HepG2 (cell line): ENCODE data around the gene ADCY6. TPM values are rescaled to one million over a fixed set of nuclear protein-coding genes. Genes with fewer than 3 reads are reported as not detected.
A peak's percentile ranks its signal among the peaks of the same experiment; 100 is the strongest.

Experiments used
- ARNTL ChIP-seq: sonication (generic); formaldehyde crosslinking; IDR thresholded peaks from 2 replicates; pipeline ENCODE4 v1.4.0; 2020; ENCODE audit warnings: mild to moderate bottlenecking, missing genetic modification reagents
- BORCS8-MEF2B ChIP-seq: sonication (generic); formaldehyde crosslinking; IDR thresholded peaks from 2 replicates; pipeline ENCODE4 v1.8.0; 2022; ENCODE audit warnings: mild to moderate bottlenecking, missing genetic modification reagents
- FOXA1 ChIP-seq, 2 experiments: fragments of 450-650 bp in 1 of 2; sonication (generic) in 1 of 2; formaldehyde crosslinking in 1 of 2; IDR thresholded peaks; 2 replicates each; pipeline versions ENCODE4 v1.4.0 to v1.6.1; 2016 to 2020; ENCODE audit warnings: missing genetic modification reagents in 1 of 2
- HNF4G ChIP-seq, 2 experiments: sonication (generic) in 1 of 2; formaldehyde crosslinking in 1 of 2; IDR thresholded peaks; 2 replicates each; pipeline versions ENCODE4 v1.4.0 to v1.6.1; 2011 to 2020; ENCODE audit warnings: borderline replicate concordance in 2 of 2, low read depth in 2 of 2, mild to moderate bottlenecking in 2 of 2, low read length in 1 of 2, missing genetic modification reagents in 1 of 2, moderate library complexity in 1 of 2
- KLF12 ChIP-seq: sonication (generic); formaldehyde crosslinking; IDR thresholded peaks from 2 replicates; pipeline ENCODE4 v1.4.0; 2020; ENCODE audit warnings: missing genetic modification reagents, borderline replicate concordance
- RARA ChIP-seq: IDR thresholded peaks from 2 replicates; pipeline ENCODE4 v1.6.1; 2016; ENCODE audit warnings: missing genetic modification reagents, missing compliant biosample characterization
- RORA ChIP-seq: sonication (generic); formaldehyde crosslinking; IDR thresholded peaks from 2 replicates; pipeline ENCODE4 v1.5.0; 2020; ENCODE audit warnings: mild to moderate bottlenecking, missing genetic modification reagents, moderate library complexity
- SKI ChIP-seq: fragments of 450-650 bp; IDR thresholded peaks from one replicate; pipeline ENCODE4 v1.6.1; 2018; ENCODE audit warnings: mild to moderate bottlenecking; ENCODE audit not compliant: partially characterized antibody
- SMAD3 ChIP-seq: sonication (generic); formaldehyde crosslinking; IDR thresholded peaks from 2 replicates; pipeline ENCODE4 v1.4.0; 2020; ENCODE audit warnings: missing genetic modification reagents
- STAT5B ChIP-seq: sonication (generic); formaldehyde crosslinking; IDR thresholded peaks from 2 replicates; pipeline ENCODE4 v1.4.0; 2020; ENCODE audit warnings: missing genetic modification reagents
- TMF1 ChIP-seq: sonication (generic); formaldehyde crosslinking; IDR thresholded peaks from 2 replicates; pipeline ENCODE4 v1.8.1; 2022; ENCODE audit warnings: low read depth, missing genetic modification reagents
- ZBTB21 ChIP-seq: sonication (generic); formaldehyde crosslinking; IDR thresholded peaks from 2 replicates; pipeline ENCODE4 v1.4.0; 2020; ENCODE audit warnings: missing genetic modification reagents
- ZNF251 ChIP-seq: sonication (generic); formaldehyde crosslinking; IDR thresholded peaks from 2 replicates; pipeline ENCODE4 v1.9.0; 2021; ENCODE audit warnings: mild to moderate bottlenecking, missing genetic modification reagents
- ZNF484 ChIP-seq: sonication (generic); formaldehyde crosslinking; IDR thresholded peaks from 2 replicates; pipeline ENCODE4 v1.5.1; 2020; ENCODE audit warnings: mild to moderate bottlenecking, low read depth, missing genetic modification reagents, borderline replicate concordance
- ZNF572 ChIP-seq: sonication (generic); formaldehyde crosslinking; IDR thresholded peaks from 2 replicates; pipeline ENCODE4 v1.5.1; 2020; ENCODE audit warnings: mild to moderate bottlenecking, missing genetic modification reagents
- polyA plus RNA-seq, 8 experiments: library from polyadenylated mRNA; depleted of rRNA in 3 of 8; stranded (reverse) in 7 of 8; unstranded in 1 of 8; fragments of >200 nt; fragmentation: Illumina TruSeq in 4 of 8; extraction: Trizol in 4 of 8; gene quantifications; 2 replicates each; pipeline versions ENCODE4 v1.2.1 to v1.2.3, GENCODE V29; 2011 to 2016; ENCODE audit warnings: low read depth in 4 of 8, missing spikeins in 1 of 8, mixed read lengths in 1 of 8; ENCODE audit not compliant: insufficient read depth in 1 of 8
- total RNA-seq, 5 experiments: library from RNA; depleted of rRNA; stranded (reverse); fragments of >200 nt; fragmentation: Illumina TruSeq; extraction: Trizol; gene quantifications; 2 replicates each; pipeline ENCODE4 v1.2.3, GENCODE V29; 2016; ENCODE audit warnings: low read depth in 1 of 5
- TF ChIP-seq, protein P1 (sequence below): sonication (generic); formaldehyde crosslinking; IDR thresholded peaks from 2 replicates; pipeline ENCODE4 v1.5.0; 2020; ENCODE audit warnings: missing genetic modification reagents
- TF ChIP-seq, protein P2 (sequence below): sonication (generic); formaldehyde crosslinking; IDR thresholded peaks from 2 replicates; pipeline ENCODE4 v1.5.1; 2020; ENCODE audit warnings: mild to moderate bottlenecking, missing genetic modification reagents, borderline replicate concordance
- TF ChIP-seq, protein P3 (sequence below): sonication (generic); formaldehyde crosslinking; IDR thresholded peaks from 2 replicates; pipeline ENCODE4 v1.8.1; 2022; ENCODE audit warnings: mild to moderate bottlenecking, missing genetic modification reagents
- TF ChIP-seq, protein P4 (sequence below): sonication (generic); formaldehyde crosslinking; IDR thresholded peaks from 2 replicates; pipeline ENCODE4 v1.5.0; 2020; ENCODE audit warnings: mild to moderate bottlenecking, missing genetic modification reagents, borderline replicate concordance

Gene ADCY6
- total and polyA plus RNA-seq, 2 of the 13 experiments (the other 11 are each of a cell fraction or from before 2014, with no cell fraction given) = 10.6 to 11.8 TPM

DNA sequence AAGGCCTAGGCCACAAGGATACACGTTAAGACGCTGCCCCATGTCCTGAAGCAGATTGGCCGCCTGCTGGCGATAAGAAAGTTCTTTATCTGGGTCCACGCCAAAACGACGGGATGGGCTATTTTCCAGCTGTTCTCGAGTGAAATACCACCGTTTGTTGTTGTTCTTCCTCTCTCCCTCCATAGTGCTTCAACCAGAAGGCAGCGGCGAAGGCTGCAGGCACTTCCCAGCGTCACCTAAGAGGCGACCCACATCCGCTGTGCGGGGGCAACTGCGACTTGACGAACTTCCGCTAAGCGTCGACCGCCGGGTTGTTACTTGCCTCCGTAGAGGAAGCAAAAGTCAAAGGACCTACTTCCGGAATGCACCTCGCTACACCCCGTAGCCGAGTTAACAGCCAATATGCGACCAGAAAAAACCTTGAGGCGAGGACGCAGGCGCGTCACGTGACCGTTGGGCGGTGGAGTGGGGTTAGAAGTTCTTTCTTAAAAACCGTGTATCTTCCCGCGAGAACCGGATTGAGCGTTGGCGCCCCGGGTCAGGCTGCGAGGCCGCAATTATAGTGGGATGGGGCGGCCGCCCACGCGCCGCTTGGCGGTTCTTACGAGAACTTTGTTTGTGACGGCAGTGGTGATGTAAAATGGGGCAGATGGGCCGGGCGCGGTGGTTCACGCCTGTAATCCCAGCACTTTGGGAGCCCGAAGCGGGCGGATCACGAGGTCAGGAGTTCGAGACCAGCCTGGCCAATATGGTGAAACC, 72.2 kb downstream of the ADCY6 start, which contains the start of gene CCNT1 (continued):
- peak; percentile 98 for TF ChIP-seq ZBTB21
- TF ChIP-seq ZNF251 = 0 out of 2 replicates have a peak, but pooled peaks have one; percentile 20
- TF ChIP-seq KLF12 (CRISPR knock-in tag) = peak; percentile 80; the same call in 1 of the 2 replicates
- TF ChIP-seq STAT5B (CRISPR knock-in tag) = no peak
- TF ChIP-seq, protein P1, sequence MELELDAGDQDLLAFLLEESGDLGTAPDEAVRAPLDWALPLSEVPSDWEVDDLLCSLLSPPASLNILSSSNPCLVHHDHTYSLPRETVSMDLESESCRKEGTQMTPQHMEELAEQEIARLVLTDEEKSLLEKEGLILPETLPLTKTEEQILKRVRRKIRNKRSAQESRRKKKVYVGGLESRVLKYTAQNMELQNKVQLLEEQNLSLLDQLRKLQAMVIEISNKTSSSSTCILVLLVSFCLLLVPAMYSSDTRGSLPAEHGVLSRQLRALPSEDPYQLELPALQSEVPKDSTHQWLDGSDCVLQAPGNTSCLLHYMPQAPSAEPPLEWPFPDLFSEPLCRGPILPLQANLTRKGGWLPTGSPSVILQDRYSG (CRISPR knock-in tag) = no peak
- no peak for TF ChIP-seq ARNTL (CRISPR knock-in tag)
- TF ChIP-seq RARA = no peak
- TF ChIP-seq FOXA1 (IDR thresholded peaks at IDR 0.05) = no peak
- peak; percentile 56 for TF ChIP-seq FOXA1 (CRISPR knock-in tag; IDR thresholded peaks at IDR 0.05)
- no peak for TF ChIP-seq TMF1 (CRISPR knock-in tag)
- no peak for TF ChIP-seq RORA (CRISPR knock-in tag)
- TF ChIP-seq HNF4G (IDR thresholded peaks at IDR 0.05; ENCODE audit: borderline replicate concordance, low read depth, low read length) = 0 out of 2 replicates have a peak, but pooled peaks have one; percentile 6
- peak; percentile 6; the same call in 1 of the 2 replicates for TF ChIP-seq HNF4G (CRISPR knock-in tag; IDR thresholded peaks at IDR 0.05; ENCODE audit: borderline replicate concordance, low read depth)
- TF ChIP-seq, protein P2, sequence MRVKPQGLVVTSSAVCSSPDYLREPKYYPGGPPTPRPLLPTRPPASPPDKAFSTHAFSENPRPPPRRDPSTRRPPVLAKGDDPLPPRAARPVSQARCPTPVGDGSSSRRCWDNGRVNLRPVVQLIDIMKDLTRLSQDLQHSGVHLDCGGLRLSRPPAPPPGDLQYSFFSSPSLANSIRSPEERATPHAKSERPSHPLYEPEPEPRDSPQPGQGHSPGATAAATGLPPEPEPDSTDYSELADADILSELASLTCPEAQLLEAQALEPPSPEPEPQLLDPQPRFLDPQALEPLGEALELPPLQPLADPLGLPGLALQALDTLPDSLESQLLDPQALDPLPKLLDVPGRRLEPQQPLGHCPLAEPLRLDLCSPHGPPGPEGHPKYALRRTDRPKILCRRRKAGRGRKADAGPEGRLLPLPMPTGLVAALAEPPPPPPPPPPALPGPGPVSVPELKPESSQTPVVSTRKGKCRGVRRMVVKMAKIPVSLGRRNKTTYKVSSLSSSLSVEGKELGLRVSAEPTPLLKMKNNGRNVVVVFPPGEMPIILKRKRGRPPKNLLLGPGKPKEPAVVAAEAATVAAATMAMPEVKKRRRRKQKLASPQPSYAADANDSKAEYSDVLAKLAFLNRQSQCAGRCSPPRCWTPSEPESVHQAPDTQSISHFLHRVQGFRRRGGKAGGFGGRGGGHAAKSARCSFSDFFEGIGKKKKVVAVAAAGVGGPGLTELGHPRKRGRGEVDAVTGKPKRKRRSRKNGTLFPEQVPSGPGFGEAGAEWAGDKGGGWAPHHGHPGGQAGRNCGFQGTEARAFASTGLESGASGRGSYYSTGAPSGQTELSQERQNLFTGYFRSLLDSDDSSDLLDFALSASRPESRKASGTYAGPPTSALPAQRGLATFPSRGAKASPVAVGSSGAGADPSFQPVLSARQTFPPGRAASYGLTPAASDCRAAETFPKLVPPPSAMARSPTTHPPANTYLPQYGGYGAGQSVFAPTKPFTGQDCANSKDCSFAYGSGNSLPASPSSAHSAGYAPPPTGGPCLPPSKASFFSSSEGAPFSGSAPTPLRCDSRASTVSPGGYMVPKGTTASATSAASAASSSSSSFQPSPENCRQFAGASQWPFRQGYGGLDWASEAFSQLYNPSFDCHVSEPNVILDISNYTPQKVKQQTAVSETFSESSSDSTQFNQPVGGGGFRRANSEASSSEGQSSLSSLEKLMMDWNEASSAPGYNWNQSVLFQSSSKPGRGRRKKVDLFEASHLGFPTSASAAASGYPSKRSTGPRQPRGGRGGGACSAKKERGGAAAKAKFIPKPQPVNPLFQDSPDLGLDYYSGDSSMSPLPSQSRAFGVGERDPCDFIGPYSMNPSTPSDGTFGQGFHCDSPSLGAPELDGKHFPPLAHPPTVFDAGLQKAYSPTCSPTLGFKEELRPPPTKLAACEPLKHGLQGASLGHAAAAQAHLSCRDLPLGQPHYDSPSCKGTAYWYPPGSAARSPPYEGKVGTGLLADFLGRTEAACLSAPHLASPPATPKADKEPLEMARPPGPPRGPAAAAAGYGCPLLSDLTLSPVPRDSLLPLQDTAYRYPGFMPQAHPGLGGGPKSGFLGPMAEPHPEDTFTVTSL (CRISPR knock-in tag) = peak; percentile 70; the same call in 1 of the 2 replicates
- TF ChIP-seq, protein P3, sequence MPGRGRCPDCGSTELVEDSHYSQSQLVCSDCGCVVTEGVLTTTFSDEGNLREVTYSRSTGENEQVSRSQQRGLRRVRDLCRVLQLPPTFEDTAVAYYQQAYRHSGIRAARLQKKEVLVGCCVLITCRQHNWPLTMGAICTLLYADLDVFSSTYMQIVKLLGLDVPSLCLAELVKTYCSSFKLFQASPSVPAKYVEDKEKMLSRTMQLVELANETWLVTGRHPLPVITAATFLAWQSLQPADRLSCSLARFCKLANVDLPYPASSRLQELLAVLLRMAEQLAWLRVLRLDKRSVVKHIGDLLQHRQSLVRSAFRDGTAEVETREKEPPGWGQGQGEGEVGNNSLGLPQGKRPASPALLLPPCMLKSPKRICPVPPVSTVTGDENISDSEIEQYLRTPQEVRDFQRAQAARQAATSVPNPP = peak; percentile 72; the same call in 1 of the 2 replicates
- TF ChIP-seq, protein P4, sequence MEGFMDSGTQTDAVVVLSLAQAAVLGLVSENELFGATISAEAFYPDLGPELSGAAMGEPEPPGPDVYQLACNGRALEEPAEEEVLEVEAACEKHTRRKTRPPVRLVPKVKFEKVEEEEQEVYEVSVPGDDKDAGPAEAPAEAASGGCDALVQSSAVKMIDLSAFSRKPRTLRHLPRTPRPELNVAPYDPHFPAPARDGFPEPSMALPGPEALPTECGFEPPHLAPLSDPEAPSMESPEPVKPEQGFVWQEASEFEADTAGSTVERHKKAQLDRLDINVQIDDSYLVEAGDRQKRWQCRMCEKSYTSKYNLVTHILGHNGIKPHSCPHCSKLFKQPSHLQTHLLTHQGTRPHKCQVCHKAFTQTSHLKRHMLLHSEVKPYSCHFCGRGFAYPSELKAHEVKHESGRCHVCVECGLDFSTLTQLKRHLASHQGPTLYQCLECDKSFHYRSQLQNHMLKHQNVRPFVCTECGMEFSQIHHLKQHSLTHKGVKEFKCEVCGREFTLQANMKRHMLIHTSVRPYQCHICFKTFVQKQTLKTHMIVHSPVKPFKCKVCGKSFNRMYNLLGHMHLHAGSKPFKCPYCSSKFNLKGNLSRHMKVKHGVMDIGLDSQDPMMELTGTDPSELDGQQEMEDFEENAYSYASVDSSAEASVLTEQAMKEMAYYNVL (CRISPR knock-in tag) = peak; percentile 66
- no peak for TF ChIP-seq SMAD3 (CRISPR knock-in tag)
- TF ChIP-seq SKI = peak; percentile 14
- TF ChIP-seq BORCS8-MEF2B (CRISPR knock-in tag) = peak; percentile 81
- peak; percentile 90 for TF ChIP-seq ZNF572 (CRISPR knock-in tag)
- no peak for TF ChIP-seq ZNF484 (CRISPR knock-in tag)
